Neural progenitor cell (in vitro differentiated cells): ENCODE data around the gene PDCD11. TPM values are rescaled to one million over a fixed set of nuclear protein-coding genes. Genes with fewer than 3 reads are reported as not detected.

ENCODE experiments used
- DNase-seq: peaks from one replicate; pipeline ENCODE4 v3.0.0-alpha.2; 2016; ENCODE audit warnings: low spot score
- H2AFZ ChIP-seq: fragments of 200-600 bp; sonication (generic); replicated peaks from 2 replicates; pipeline ENCODE4 v1.6.1; 2016; ENCODE audit warnings: antibody characterized with exemption
- H3F3A ChIP-seq: fragments of 200-600 bp; sonication (generic); 2 replicates; pipeline ENCODE4 v1.6.1; 2016; ENCODE audit warnings: antibody characterized with exemption, low read depth
- H3K27ac ChIP-seq: fragments of 200-600 bp; sonication (generic); 2 replicates; pipeline ENCODE4 v1.5.1; 2016; ENCODE audit warnings: mild to moderate bottlenecking
- H3K27me3 ChIP-seq: fragments of 200-600 bp; sonication (generic); 2 replicates; pipeline ENCODE4 v1.6.1; 2016; ENCODE audit warnings: mild to moderate bottlenecking, moderate library complexity
- H3K36me3 ChIP-seq: fragments of 200-600 bp; sonication (generic); 2 replicates; pipeline ENCODE4 v1.5.1; 2016
- H3K4me1 ChIP-seq: fragments of 200-600 bp; sonication (generic); 2 replicates; pipeline ENCODE4 v1.6.1; 2016; ENCODE audit warnings: mixed run types
- H3K4me2 ChIP-seq: fragments of 200-600 bp; sonication (generic); 2 replicates; pipeline ENCODE4 v1.6.1; 2016
- H3K4me3 ChIP-seq: fragments of 200-600 bp; sonication (generic); 2 replicates; pipeline ENCODE4 v1.5.1; 2016
- H3K79me2 ChIP-seq: fragments of 200-600 bp; sonication (generic); 2 replicates; pipeline ENCODE4 v1.6.1; 2016; ENCODE audit warnings: low read depth
- H3K9ac ChIP-seq: fragments of 200-600 bp; sonication (generic); 2 replicates; pipeline ENCODE4 v1.6.1; 2016
- H3K9me3 ChIP-seq: fragments of 200-600 bp; sonication (generic); 2 replicates; pipeline ENCODE4 v1.5.1; 2016; ENCODE audit warnings: low read depth
- H4K20me1 ChIP-seq: fragments of 200-600 bp; sonication (generic); 2 replicates; pipeline ENCODE4 v1.6.1; 2016; ENCODE audit warnings: low read depth
- H3K27ac Mint-ChIP-seq: 3 replicates; pipeline ENCODE4 v1.8.0; 2021; ENCODE audit warnings: mixed read lengths
- H3K27me3 Mint-ChIP-seq: 2 replicates; pipeline ENCODE4 v1.8.0; 2022; ENCODE audit warnings: low read depth, mild to moderate bottlenecking, inconsistent platforms, moderate library complexity, mixed read lengths; ENCODE audit not compliant: insufficient read depth
- H3K36me3 Mint-ChIP-seq: 3 replicates; pipeline ENCODE4 v1.8.0; 2021; ENCODE audit warnings: mixed read lengths
- H3K4me1 Mint-ChIP-seq: 3 replicates; pipeline ENCODE4 v1.8.0; 2021; ENCODE audit warnings: mixed read lengths
- H3K4me3 Mint-ChIP-seq: 3 replicates; pipeline ENCODE4 v1.8.0; 2021; ENCODE audit warnings: mild to moderate bottlenecking, moderate library complexity, mixed read lengths
- H3K9me3 Mint-ChIP-seq: 3 replicates; pipeline ENCODE4 v1.8.0; 2020; ENCODE audit warnings: mixed read lengths
- CTCF ChIP-seq: fragments of 200-600 bp; sonication (generic); IDR thresholded peaks from 2 replicates; pipeline ENCODE4 v1.5.1; 2017; ENCODE audit warnings: antibody characterized with exemption, mild to moderate bottlenecking
- EZH2 ChIP-seq: fragments of 200-600 bp; sonication (generic); IDR thresholded peaks from 2 replicates; pipeline ENCODE4 v1.6.1; 2017; ENCODE audit warnings: antibody characterized with exemption, mild to moderate bottlenecking, moderate library complexity
- EZH2phosphoT487 ChIP-seq: fragments of 200-600 bp; sonication (generic); IDR thresholded peaks from 2 replicates; pipeline ENCODE4 v1.6.1; 2017; ENCODE audit warnings: antibody characterized with exemption
- total RNA-seq: library from RNA; depleted of rRNA; stranded (reverse); fragments of >200 nt; gene quantifications from 2 replicates; pipeline ENCODE4 v1.2.3, GENCODE V29; 2015; ENCODE audit warnings: low replicate concordance

Gene PDCD11
- total RNA-seq, 1 donor from 2014 or later, result 42.8 TPM

GRCh38 chr10:103476046-103476768, 79.8 kb downstream of the PDCD11 start:
- H3K9me3 Mint-ChIP-seq, result no peaks in the 10 kb centered on the region
- H3K36me3 Mint-ChIP-seq, result no peaks in the 10 kb centered on the region
- peaks cover 7% of the 10 kb centered on the region for H3K4me1 Mint-ChIP-seq
- no peak overlapping the region for H3K4me3 Mint-ChIP-seq
- H3K79me2 ChIP-seq, result no peaks in the 10 kb centered on the region
- H3F3A ChIP-seq, result peaks cover 2% of the 10 kb centered on the region
- H3K4me1 ChIP-seq, result peaks cover 7% of the 10 kb centered on the region
- H4K20me1 ChIP-seq, result no peaks in the 10 kb centered on the region
- H3K27ac Mint-ChIP-seq, result no peak overlapping the region
- no peaks in the 10 kb centered on the region for H3K27me3 ChIP-seq
- no peaks in the 10 kb centered on the region for H3K27me3 Mint-ChIP-seq
- H3K36me3 ChIP-seq, result no peaks in the 10 kb centered on the region
- peak; percentile 72 for DNase-seq
- no peak overlapping the region for H3K9ac ChIP-seq
- peak overlapping the region; percentile 60 for H2AFZ ChIP-seq
- no peaks in the 10 kb centered on the region for H3K9me3 ChIP-seq
- TF ChIP-seq EZH2 (no peak), CTCF (peak; percentile 63)
- H3K27ac ChIP-seq, result no peak overlapping the region
- H3K4me3 ChIP-seq, result no peak overlapping the region
- peak overlapping the region; percentile 22 for H3K4me2 ChIP-seq

- H3K27ac ChIP-seq, result no peak overlapping the region
- Mint-ChIP-seq H3K9me3 (no peaks in the 10 kb centered on the region), H3K27ac (no peak overlapping the region), H3K36me3 (no peaks in the 10 kb centered on the region), H3K4me1 (peaks cover 9% of the 10 kb centered on the region), H3K27me3 (no peaks in the 10 kb centered on the region), H3K4me3 (no peak overlapping the region)
- H2AFZ ChIP-seq, result no peak overlapping the region
- peaks cover 7% of the 10 kb centered on the region for H3K4me1 ChIP-seq
- no peak overlapping the region for H3K9ac ChIP-seq
- TF ChIP-seq EZH2phosphoT487 (no peak), CTCF (no peak), EZH2 (no peak)
- no peak overlapping the region for H3K4me2 ChIP-seq
- no peaks in the 10 kb centered on the region for H3K9me3 ChIP-seq
- H3K79me2 ChIP-seq, result no peaks in the 10 kb centered on the region
- no peaks in the 10 kb centered on the region for H3K36me3 ChIP-seq
- no peak overlapping the region for H3K4me3 ChIP-seq
- H3F3A ChIP-seq, result peaks cover 2% of the 10 kb centered on the region
- no peak for DNase-seq
- H3K27me3 ChIP-seq, result no peaks in the 10 kb centered on the region
- H4K20me1 ChIP-seq, result no peaks in the 10 kb centered on the region
Measured at GRCh38 chr10:103478671-103479070, 82.2 kb downstream of the PDCD11 start.

- Histone ChIP-seq H3K4me2 (no peak within 1 kb of the TSS), H3F3A (peaks cover 2% of the 10 kb centered on the region), H4K20me1 (no peaks in the 10 kb centered on the region), H3K36me3 (no peaks in the 10 kb centered on the region), H2AFZ (no peak within 1 kb of the TSS), H3K79me2 (no peaks in the 10 kb centered on the region), H3K9me3 (no peaks in the 10 kb centered on the region), H3K27ac (no peak within 1 kb of the TSS), H3K27me3 (no peaks in the 10 kb centered on the region), H3K9ac (no peak within 1 kb of the TSS), H3K4me3 (no peak within 1 kb of the TSS), H3K4me1 (peaks cover 7% of the 10 kb centered on the region)
- TF ChIP-seq EZH2, result no peak
- TF ChIP-seq EZH2phosphoT487, result no peak
- no peak for TF ChIP-seq CTCF
- no peak for DNase-seq
- Mint-ChIP-seq H3K9me3 (no peaks in the 10 kb centered on the region), H3K27me3 (no peaks in the 10 kb centered on the region), H3K27ac (peak within 1 kb of the TSS; percentile 51), H3K4me1 (peaks cover 9% of the 10 kb centered on the region), H3K4me3 (no peak within 1 kb of the TSS), H3K36me3 (no peaks in the 10 kb centered on the region)
Measured at GRCh38 chr10:103479135-103479534, 82.7 kb downstream of the PDCD11 start, which contains the start of gene CALHM3. CALHM3 (minus strand) TSS chr10:103479240; CDS start chr10:103479032, 208 bp downstream.
